SU-DHL-6 (cell line): ENCODE results near the gene SLC32A1.

Experiments
- H2AFZ ChIP-seq: fragments of 200-600 bp; sonication (generic); 2 replicates; pipeline ENCODE4 v1.6.1; 2014; ENCODE audit warnings: low read depth, mild to moderate bottlenecking, moderate library complexity, mixed read lengths, antibody characterized with exemption, low read length; ENCODE audit not compliant: severe bottlenecking
- H3F3A ChIP-seq: fragments of 200-600 bp; shearing (Covaris generic); 2 replicates; pipeline ENCODE4 v1.6.0; 2016; ENCODE audit warnings: antibody characterized with exemption, mild to moderate bottlenecking; ENCODE audit not compliant: insufficient read depth
- H3K27ac ChIP-seq: fragments of 200-600 bp; sonication (generic); 2 replicates; pipeline ENCODE4 v1.5.1; 2016; ENCODE audit warnings: low read depth, mild to moderate bottlenecking, low read length, moderate library complexity, mixed read lengths
- H3K27me3 ChIP-seq: fragments of 200-600 bp; sonication (generic), shearing (Covaris generic); 2 replicates; pipeline ENCODE4 v1.6.0; 2014; ENCODE audit warnings: mild to moderate bottlenecking, low read length
- H3K36me3 ChIP-seq: fragments of 200-600 bp; sonication (generic); 2 replicates; pipeline ENCODE4 v1.6.1; 2014; ENCODE audit warnings: mild to moderate bottlenecking, low read length, mixed read lengths
- H3K4me2 ChIP-seq: fragments of 300-600, 200-600 bp; shearing (Covaris generic), sonication (generic); 2 replicates; pipeline ENCODE4 v1.6.0; 2014; ENCODE audit warnings: low read length, low read depth, mild to moderate bottlenecking; ENCODE audit not compliant: poor library complexity, severe bottlenecking
- H3K4me3 ChIP-seq: fragments of 200-600 bp; sonication (generic); 2 replicates; pipeline ENCODE4 v1.5.1; 2014; ENCODE audit warnings: antibody characterized with exemption, low read length, mild to moderate bottlenecking, mixed read lengths; ENCODE audit not compliant: insufficient read depth, poor library complexity, severe bottlenecking
- H3K79me2 ChIP-seq: fragments of 200-600 bp; sonication (generic); 2 replicates; pipeline ENCODE4 v1.6.1; 2014; ENCODE audit warnings: mild to moderate bottlenecking, low read length, moderate library complexity; ENCODE audit not compliant: insufficient read depth
- H3K9ac ChIP-seq: fragments of 200-600 bp; sonication (generic); 2 replicates; pipeline ENCODE4 v1.7.0; 2014; ENCODE audit warnings: mild to moderate bottlenecking, low read length
- H3K9me2 ChIP-seq: fragments of 200-600 bp; sonication (generic); replicated peaks from 2 replicates; pipeline ENCODE4 v1.6.1; 2014; ENCODE audit warnings: low read length; ENCODE audit not compliant: insufficient read depth
- H3K9me3 ChIP-seq: fragments of 200-600 bp; sonication (generic); 2 replicates; pipeline ENCODE4 v1.6.1; 2014; ENCODE audit warnings: low read length, mixed read lengths; ENCODE audit not compliant: insufficient read depth
- H4K20me1 ChIP-seq: fragments of 200-600 bp; sonication (generic); 2 replicates; pipeline ENCODE4 v1.6.1; 2014; ENCODE audit warnings: low read depth, mild to moderate bottlenecking, antibody characterized with exemption, low read length, moderate library complexity, mixed read lengths
- EZH2phosphoT487 ChIP-seq: fragments of 200-600 bp; sonication (generic), shearing (Covaris generic); conservative IDR thresholded peaks from 2 replicates; pipeline ENCODE4 v1.6.1; 2018; ENCODE audit warnings: mild to moderate bottlenecking, antibody characterized with exemption, low read length, moderate library complexity, mixed read lengths
- TF ChIP-seq, protein P1 (sequence below): fragments of 200-600 bp; sonication (generic); IDR thresholded peaks from one replicate; pipeline ENCODE4 v1.5.1; 2017; ENCODE audit warnings: antibody characterized with exemption, mild to moderate bottlenecking, low read length, moderate library complexity; ENCODE audit not compliant: insufficient read depth, poor library complexity, severe bottlenecking

SLC32A1 gene

DNA sequence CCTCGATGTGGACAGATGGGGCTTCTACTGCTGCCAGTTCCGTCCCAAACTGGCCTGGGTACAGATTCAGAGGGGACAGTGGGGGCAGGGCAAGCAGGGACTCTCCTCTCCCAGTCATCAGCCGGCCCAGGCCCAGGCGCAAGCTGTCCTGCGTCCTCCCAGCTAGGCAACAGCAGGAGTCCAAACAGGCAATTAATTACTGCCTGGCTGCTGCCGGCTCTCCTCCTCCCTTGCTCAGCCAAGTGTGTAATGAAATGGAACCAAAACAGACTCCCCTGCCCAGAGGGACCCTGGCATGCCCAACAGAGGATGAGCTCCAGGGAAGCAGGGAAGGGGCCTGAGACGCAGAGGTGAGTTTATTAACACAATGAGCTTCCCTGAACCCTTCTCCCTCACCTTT lies 17.8 kb upstream of the SLC32A1 start:
- no peaks in the 10 kb centered on the region for H3K36me3 ChIP-seq
- TF ChIP-seq, protein P1, sequence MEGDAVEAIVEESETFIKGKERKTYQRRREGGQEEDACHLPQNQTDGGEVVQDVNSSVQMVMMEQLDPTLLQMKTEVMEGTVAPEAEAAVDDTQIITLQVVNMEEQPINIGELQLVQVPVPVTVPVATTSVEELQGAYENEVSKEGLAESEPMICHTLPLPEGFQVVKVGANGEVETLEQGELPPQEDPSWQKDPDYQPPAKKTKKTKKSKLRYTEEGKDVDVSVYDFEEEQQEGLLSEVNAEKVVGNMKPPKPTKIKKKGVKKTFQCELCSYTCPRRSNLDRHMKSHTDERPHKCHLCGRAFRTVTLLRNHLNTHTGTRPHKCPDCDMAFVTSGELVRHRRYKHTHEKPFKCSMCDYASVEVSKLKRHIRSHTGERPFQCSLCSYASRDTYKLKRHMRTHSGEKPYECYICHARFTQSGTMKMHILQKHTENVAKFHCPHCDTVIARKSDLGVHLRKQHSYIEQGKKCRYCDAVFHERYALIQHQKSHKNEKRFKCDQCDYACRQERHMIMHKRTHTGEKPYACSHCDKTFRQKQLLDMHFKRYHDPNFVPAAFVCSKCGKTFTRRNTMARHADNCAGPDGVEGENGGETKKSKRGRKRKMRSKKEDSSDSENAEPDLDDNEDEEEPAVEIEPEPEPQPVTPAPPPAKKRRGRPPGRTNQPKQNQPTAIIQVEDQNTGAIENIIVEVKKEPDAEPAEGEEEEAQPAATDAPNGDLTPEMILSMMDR: no peak
- TF ChIP-seq EZH2phosphoT487: no peak
- H2AFZ ChIP-seq: no peak overlapping the region
- H3K9me2 ChIP-seq: no peaks in the 10 kb centered on the region
- H3K4me2 ChIP-seq: no peak overlapping the region
- H3F3A ChIP-seq: no peaks in the 10 kb centered on the region
- H3K79me2 ChIP-seq: no peaks in the 10 kb centered on the region
- no peak overlapping the region for H3K27ac ChIP-seq
- no peak overlapping the region for H3K9ac ChIP-seq
- no peaks in the 10 kb centered on the region for H3K9me3 ChIP-seq
- no peak overlapping the region for H3K4me3 ChIP-seq
- no peaks in the 10 kb centered on the region for H3K27me3 ChIP-seq
- no peaks in the 10 kb centered on the region for H4K20me1 ChIP-seq

DNA sequence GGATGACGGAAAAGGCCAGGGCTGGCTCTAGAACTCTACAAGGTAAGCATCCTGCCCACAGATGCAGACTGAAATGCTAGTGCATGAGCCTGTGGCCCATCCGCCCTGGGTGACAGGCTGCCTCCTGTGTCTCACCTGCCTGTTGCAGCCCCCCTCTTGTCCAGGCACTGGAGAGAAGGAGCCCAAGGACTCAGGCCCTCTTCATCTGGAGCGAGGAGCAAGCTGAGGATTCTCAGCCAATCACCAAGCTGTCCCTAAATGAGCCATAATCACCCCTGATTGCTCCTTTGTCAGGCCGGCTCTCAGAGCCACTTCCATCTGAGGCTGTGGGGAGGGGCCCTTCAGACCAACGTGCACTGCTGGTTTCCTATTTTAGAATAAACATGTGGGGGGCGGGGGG lies 10.0 kb upstream of the SLC32A1 start:
- no peaks in the 10 kb centered on the region for H3K9me3 ChIP-seq
- H3K27me3 ChIP-seq: no peaks in the 10 kb centered on the region
- H3K36me3 ChIP-seq: no peaks in the 10 kb centered on the region
- TF ChIP-seq, protein P1: no peak
- TF ChIP-seq EZH2phosphoT487: no peak
- H3K4me2 ChIP-seq: no peak overlapping the region
- H3K79me2 ChIP-seq: no peaks in the 10 kb centered on the region
- no peak overlapping the region for H3K9ac ChIP-seq
- H2AFZ ChIP-seq: no peak overlapping the region
- H3K9me2 ChIP-seq: no peaks in the 10 kb centered on the region
- H3F3A ChIP-seq: no peaks in the 10 kb centered on the region
- H3K4me3 ChIP-seq: no peak overlapping the region
- H3K27ac ChIP-seq: no peak overlapping the region
- no peaks in the 10 kb centered on the region for H4K20me1 ChIP-seq

DNA sequence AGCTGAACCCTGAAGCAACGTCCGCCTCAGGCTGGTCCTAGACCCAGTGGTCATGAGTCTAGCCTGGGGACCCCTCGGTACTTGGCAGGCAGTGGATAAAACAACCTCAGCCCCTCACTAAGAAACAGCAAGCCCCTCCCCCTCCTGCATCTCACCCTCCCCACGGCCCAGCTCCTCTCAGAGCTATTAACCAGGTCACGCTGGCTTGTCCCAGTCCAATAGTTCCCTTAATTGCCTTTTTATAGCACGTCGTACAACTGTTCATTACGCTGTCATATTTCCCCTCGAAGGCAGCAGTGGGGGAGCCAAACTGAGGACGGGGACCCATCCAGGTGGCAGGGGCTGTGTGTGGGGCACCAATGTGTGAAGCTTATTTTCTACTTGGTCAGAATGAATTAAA lies 8.6 kb upstream of the SLC32A1 start:
- Histone ChIP-seq H4K20me1 (no peaks in the 10 kb centered on the region), H3K27me3 (no peaks in the 10 kb centered on the region), H3F3A (no peaks in the 10 kb centered on the region), H3K9me2 (no peaks in the 10 kb centered on the region), H3K4me3 (no peak overlapping the region), H3K9me3 (no peaks in the 10 kb centered on the region), H2AFZ (no peak overlapping the region), H3K4me2 (no peak overlapping the region), H3K27ac (no peak overlapping the region), H3K79me2 (no peaks in the 10 kb centered on the region), H3K36me3 (no peaks in the 10 kb centered on the region), H3K9ac (no peak overlapping the region)
- TF ChIP-seq, protein P1: no peak

DNA sequence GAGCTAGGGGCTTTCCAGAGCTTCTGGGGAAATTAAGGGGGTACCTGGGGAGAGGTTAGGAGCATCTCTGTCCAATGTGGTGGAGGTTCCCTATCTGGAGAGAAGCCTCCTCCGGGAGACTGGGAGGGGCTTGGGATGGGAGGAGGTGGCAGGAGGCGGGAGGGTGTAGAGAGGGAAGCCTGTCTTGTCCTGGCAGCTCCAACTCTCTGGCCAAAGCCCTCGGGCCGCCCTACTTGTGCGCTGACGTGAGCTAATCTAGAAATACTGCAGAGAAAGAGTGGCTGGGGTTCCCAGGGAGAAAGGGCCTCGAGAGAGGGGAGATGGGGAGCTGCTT lies 1.6 kb upstream of the SLC32A1 start:
- no peaks in the 10 kb centered on the region for H3K9me2 ChIP-seq
- H3K9ac ChIP-seq: no peak overlapping the region
- H3K27me3 ChIP-seq: no peaks in the 10 kb centered on the region
- no peaks in the 10 kb centered on the region for H3K79me2 ChIP-seq
- TF ChIP-seq EZH2phosphoT487: no peak
- TF ChIP-seq, protein P1: no peak
- no peaks in the 10 kb centered on the region for H3K9me3 ChIP-seq
- no peaks in the 10 kb centered on the region for H3K36me3 ChIP-seq
- H3K4me3 ChIP-seq: no peak overlapping the region
- H4K20me1 ChIP-seq: no peaks in the 10 kb centered on the region
- no peak overlapping the region for H2AFZ ChIP-seq
- H3F3A ChIP-seq: no peaks in the 10 kb centered on the region
- no peak overlapping the region for H3K27ac ChIP-seq
- H3K4me2 ChIP-seq: no peak overlapping the region
